Right forelimb (tissue), 1 donor: Measurements from ENCODE around the gene GPR37L1.
"Not testable (repeated sequence)": the region's sequence is repeated elsewhere in the genome, so short reads cannot be mapped to it uniquely, and the experiment has no call there.

Experiments used
- DNase-seq: peaks from one replicate; pipeline ENCODE4 v3.0.0-alpha.2; 2018

Gene GPR37L1

GRCh38 chr1:202133989-202134388 lies 11.3 kb downstream of the GPR37L1 start:
- DNase-seq = no peak

GRCh38 chr1:202134645-202135172 lies 12.0 kb downstream of the GPR37L1 start:
- no peak for DNase-seq

GRCh38 chr1:202135221-202135721 lies 12.6 kb downstream of the GPR37L1 start:
- DNase-seq = peak; percentile 65

GRCh38 chr1:202140833-202141232 lies 18.1 kb downstream of the GPR37L1 start:
- no peak for DNase-seq

GRCh38 chr1:202141468-202141867 lies 18.8 kb downstream of the GPR37L1 start:
- DNase-seq = not testable (repeated sequence)

GRCh38 chr1:202143011-202143767 lies 20.5 kb downstream of the GPR37L1 start:
- no peak for DNase-seq

GRCh38 chr1:202143768-202144401 lies 21.2 kb downstream of the GPR37L1 start:
- no peak for DNase-seq

- peak; percentile 78 for DNase-seq
Measured at GRCh38 chr1:202144402-202145067, 21.8 kb downstream of the GPR37L1 start, which contains the start of gene ARL8A. Gene ARL8A, minus strand, starts transcription at chr1:202144737. Its CDS starts 165 bp downstream, at chr1:202144572.

GRCh38 chr1:202145068-202145743 lies 22.5 kb downstream of the GPR37L1 start:
- DNase-seq = no peak

- DNase-seq = not testable (repeated sequence)
Measured at GRCh38 chr1:202145744-202146140, 23.0 kb downstream of the GPR37L1 start.

- DNase-seq = no peak
Measured at GRCh38 chr1:202146279-202146678, 23.6 kb downstream of the GPR37L1 start.

- DNase-seq = no peak
Measured at GRCh38 chr1:202146993-202147392, 24.3 kb downstream of the GPR37L1 start.

- no peak for DNase-seq
Measured at GRCh38 chr1:202148391-202148790, 25.7 kb downstream of the GPR37L1 start.

- no peak for DNase-seq
Measured at GRCh38 chr1:202149566-202149965, 26.8 kb downstream of the GPR37L1 start.

GRCh38 chr1:202150187-202150586 lies 27.5 kb downstream of the GPR37L1 start:
- DNase-seq = no peak

- no peak for DNase-seq
Measured at GRCh38 chr1:202150602-202151001, 27.9 kb downstream of the GPR37L1 start.

- no peak for DNase-seq
Measured at GRCh38 chr1:202151045-202151444, 28.3 kb downstream of the GPR37L1 start.

- DNase-seq = no peak
Measured at GRCh38 chr1:202152399-202152798, 29.7 kb downstream of the GPR37L1 start.

GRCh38 chr1:202153284-202153683 lies 30.6 kb downstream of the GPR37L1 start:
- no peak for DNase-seq

GRCh38 chr1:202154148-202154765 lies 31.5 kb downstream of the GPR37L1 start:
- DNase-seq = no peak

GRCh38 chr1:202154766-202155477 lies 32.2 kb downstream of the GPR37L1 start:
- DNase-seq = peak; percentile 53
